WTC11 (cell line): ENCODE measurements around the gene FBXO41. TPM values are rescaled to one million over a fixed set of nuclear protein-coding genes. Genes with fewer than 3 reads are reported as not detected.
A peak's percentile ranks its signal among the peaks of the same experiment; 100 is the strongest.

Source experiments
- ATAC-seq: fragments of 200-7000 bp; cut with Tn5 transposase; 2 replicates; pipeline ENCODE4 v1.10.0; 2021; ENCODE audit warnings: mild to moderate bottlenecking, moderate library complexity
- CTCF ChIA-PET: fragments of 300-600 bp; sonication (Branson Sonifier 250); formaldehyde crosslinking; loops from one replicate; lab custom pipeline; 2021; ENCODE audit warnings: antibody characterized with exemption; lab: Charles Lee
- POLR2A ChIA-PET: fragments of 350-600 bp; sonication (Branson Sonifier 250); formaldehyde crosslinking; loops from one replicate; lab custom pipeline; 2021; ENCODE audit warnings: antibody characterized with exemption; lab: Charles Lee
- DNase-seq: peaks from one replicate; pipeline ENCODE4 v3.0.0; 2021; ENCODE audit warnings: low spot score
- H3K27ac Mint-ChIP-seq: 2 replicates; pipeline ENCODE4 v1.8.0; 2021; ENCODE audit warnings: mixed read lengths
- H3K27me3 Mint-ChIP-seq: 2 replicates; pipeline ENCODE4 v1.8.0; 2021; ENCODE audit warnings: low read depth, mild to moderate bottlenecking, moderate library complexity, mixed read lengths
- H3K36me3 Mint-ChIP-seq: 2 replicates; pipeline ENCODE4 v1.8.0; 2021; ENCODE audit warnings: mixed read lengths
- H3K4me1 Mint-ChIP-seq: 2 replicates; pipeline ENCODE4 v1.8.0; 2022; ENCODE audit warnings: mixed read lengths
- H3K4me3 Mint-ChIP-seq: 2 replicates; pipeline ENCODE4 v1.8.0; 2021; ENCODE audit warnings: mild to moderate bottlenecking, moderate library complexity, mixed read lengths
- H3K9me3 Mint-ChIP-seq: 2 replicates; pipeline ENCODE4 v1.8.0; 2021; ENCODE audit warnings: mixed read lengths
- ELF4 ChIP-seq: sonication (generic); formaldehyde crosslinking; IDR thresholded peaks from 2 replicates; pipeline ENCODE4 v1.8.1; 2022; ENCODE audit warnings: low read depth, mild to moderate bottlenecking, moderate library complexity, missing genetic modification reagents
- FOXP1 ChIP-seq: sonication (generic); formaldehyde crosslinking; IDR thresholded peaks from 2 replicates; pipeline ENCODE4 v1.8.0; 2022; ENCODE audit warnings: missing genetic modification reagents, mild to moderate bottlenecking, moderate library complexity, borderline replicate concordance
- GABPB1 ChIP-seq: sonication (generic); formaldehyde crosslinking; IDR thresholded peaks from 2 replicates; pipeline ENCODE4 v1.8.1; 2023; ENCODE audit warnings: mild to moderate bottlenecking, missing genetic modification reagents
- HMGXB4 ChIP-seq: sonication (generic); formaldehyde crosslinking; IDR thresholded peaks from 2 replicates; pipeline ENCODE4 v1.8.1; 2023; ENCODE audit warnings: mild to moderate bottlenecking, moderate library complexity, missing genetic modification reagents
- RELA ChIP-seq: sonication (generic); formaldehyde crosslinking; IDR thresholded peaks from 2 replicates; pipeline ENCODE4 v1.8.1; 2022; ENCODE audit warnings: missing genetic modification reagents, mild to moderate bottlenecking, borderline replicate concordance
- TEAD1 ChIP-seq: sonication (generic); formaldehyde crosslinking; IDR thresholded peaks from 2 replicates; pipeline ENCODE4 v1.8.0; 2022; ENCODE audit warnings: mild to moderate bottlenecking, missing genetic modification reagents
- TEAD4 ChIP-seq: sonication (generic); formaldehyde crosslinking; IDR thresholded peaks from 2 replicates; pipeline ENCODE4 v1.8.0; 2022; ENCODE audit warnings: mild to moderate bottlenecking, missing genetic modification reagents
- ZBTB21 ChIP-seq: sonication (generic); formaldehyde crosslinking; IDR thresholded peaks from 2 replicates; pipeline ENCODE4 v1.8.1; 2023; ENCODE audit warnings: mild to moderate bottlenecking, missing genetic modification reagents, borderline replicate concordance
- ZNF121 ChIP-seq: sonication (generic); formaldehyde crosslinking; IDR thresholded peaks from 2 replicates; pipeline ENCODE4 v1.8.0; 2023; ENCODE audit warnings: missing genetic modification reagents
- total RNA-seq: library from RNA; stranded (reverse); gene quantifications from 3 replicates; pipeline ENCODE4 v1.2.3, GENCODE V29; 2021
- TF ChIP-seq, protein P1 (sequence below): sonication (generic); formaldehyde crosslinking; IDR thresholded peaks from 2 replicates; pipeline ENCODE4 v1.8.0; 2023; ENCODE audit warnings: missing genetic modification reagents, mild to moderate bottlenecking, borderline replicate concordance

Gene FBXO41
- total RNA-seq, 1 experiment from 2014 or later: 19.2 TPM

GRCh38 chr2:73283545-73284295 is 558 bp downstream of the FBXO41 start:
- ATAC-seq (peak; percentile 25), DNase-seq (peak; percentile 50)
- POLR2A ChIA-PET: interaction anchor here (0.6 kb wide), 1 partner anchor 7 kb away, joined by 3 read pairs; no protein-coding TSS in a partner anchor
- no peak for TF ChIP-seq TEAD4
- TF ChIP-seq HMGXB4 (CRISPR knock-in tag): peak; percentile 45; the same call in 1 of the 2 replicates
- TF ChIP-seq ZNF121 (CRISPR knock-in tag): peak; percentile 97
- TF ChIP-seq FOXP1 (CRISPR knock-in tag): peak; percentile 47; the same call in 1 of the 2 replicates
- TF ChIP-seq TEAD1: peak; percentile 41; the same call in 1 of the 2 replicates
- H3K27me3 Mint-ChIP-seq: peaks cover 39% of the 10 kb centered on the region
- H3K9me3 Mint-ChIP-seq: no peaks in the 10 kb centered on the region
- H3K4me1 Mint-ChIP-seq: peaks cover 24% of the 10 kb centered on the region
- peak overlapping the region; percentile 50; the same call in 1 of the 2 replicates for H3K27ac Mint-ChIP-seq
- H3K4me3 Mint-ChIP-seq: peak overlapping the region; percentile 78
- H3K36me3 Mint-ChIP-seq: no peaks in the 10 kb centered on the region
- CTCF ChIA-PET: interaction anchor here (0.9 to 2.2 kb wide), 9 partner anchors 8 to 102 kb away, joined by 3 to 20 read pairs (median 5); partner anchors contain the start of genes ALMS1 and EGR4

- Mint-ChIP-seq H3K9me3 (no peaks in the 10 kb centered on the region), H3K4me3 (peak overlapping the region; percentile 78), H3K27me3 (peaks cover 32% of the 10 kb centered on the region), H3K27ac (peak overlapping the region; percentile 50; the same call in 1 of the 2 replicates), H3K4me1 (peaks cover 24% of the 10 kb centered on the region), H3K36me3 (no peaks in the 10 kb centered on the region)
- ChIA-PET CTCF (interaction anchor here (0.9 to 2.2 kb wide), 4 partner anchors 9 to 77 kb away, joined by 3 to 20 read pairs (median 5); partner anchors contain the start of gene EGR4), POLR2A (interaction anchor here (0.6 kb wide), 1 partner anchor 8 kb away, joined by 3 read pairs; no protein-coding TSS in a partner anchor)
- DNase-seq (no peak), ATAC-seq (peak; percentile 2)
- TF ChIP-seq, protein P1, sequence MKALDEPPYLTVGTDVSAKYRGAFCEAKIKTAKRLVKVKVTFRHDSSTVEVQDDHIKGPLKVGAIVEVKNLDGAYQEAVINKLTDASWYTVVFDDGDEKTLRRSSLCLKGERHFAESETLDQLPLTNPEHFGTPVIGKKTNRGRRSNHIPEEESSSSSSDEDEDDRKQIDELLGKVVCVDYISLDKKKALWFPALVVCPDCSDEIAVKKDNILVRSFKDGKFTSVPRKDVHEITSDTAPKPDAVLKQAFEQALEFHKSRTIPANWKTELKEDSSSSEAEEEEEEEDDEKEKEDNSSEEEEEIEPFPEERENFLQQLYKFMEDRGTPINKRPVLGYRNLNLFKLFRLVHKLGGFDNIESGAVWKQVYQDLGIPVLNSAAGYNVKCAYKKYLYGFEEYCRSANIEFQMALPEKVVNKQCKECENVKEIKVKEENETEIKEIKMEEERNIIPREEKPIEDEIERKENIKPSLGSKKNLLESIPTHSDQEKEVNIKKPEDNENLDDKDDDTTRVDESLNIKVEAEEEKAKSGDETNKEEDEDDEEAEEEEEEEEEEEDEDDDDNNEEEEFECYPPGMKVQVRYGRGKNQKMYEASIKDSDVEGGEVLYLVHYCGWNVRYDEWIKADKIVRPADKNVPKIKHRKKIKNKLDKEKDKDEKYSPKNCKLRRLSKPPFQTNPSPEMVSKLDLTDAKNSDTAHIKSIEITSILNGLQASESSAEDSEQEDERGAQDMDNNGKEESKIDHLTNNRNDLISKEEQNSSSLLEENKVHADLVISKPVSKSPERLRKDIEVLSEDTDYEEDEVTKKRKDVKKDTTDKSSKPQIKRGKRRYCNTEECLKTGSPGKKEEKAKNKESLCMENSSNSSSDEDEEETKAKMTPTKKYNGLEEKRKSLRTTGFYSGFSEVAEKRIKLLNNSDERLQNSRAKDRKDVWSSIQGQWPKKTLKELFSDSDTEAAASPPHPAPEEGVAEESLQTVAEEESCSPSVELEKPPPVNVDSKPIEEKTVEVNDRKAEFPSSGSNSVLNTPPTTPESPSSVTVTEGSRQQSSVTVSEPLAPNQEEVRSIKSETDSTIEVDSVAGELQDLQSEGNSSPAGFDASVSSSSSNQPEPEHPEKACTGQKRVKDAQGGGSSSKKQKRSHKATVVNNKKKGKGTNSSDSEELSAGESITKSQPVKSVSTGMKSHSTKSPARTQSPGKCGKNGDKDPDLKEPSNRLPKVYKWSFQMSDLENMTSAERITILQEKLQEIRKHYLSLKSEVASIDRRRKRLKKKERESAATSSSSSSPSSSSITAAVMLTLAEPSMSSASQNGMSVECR (CRISPR knock-in tag): 0 out of 2 replicates have a peak, but pooled peaks have one; percentile 31
- TF ChIP-seq RELA (CRISPR knock-in tag) (0 out of 2 replicates have a peak, but pooled peaks have one; percentile 63), GABPB1 (0 out of 2 replicates have a peak, but pooled peaks have one; percentile 24), ZBTB21 (CRISPR knock-in tag) (no peak)
These were observed 1.2 kb downstream of the FBXO41 start for GRCh38 chr2:73282924-73283544.

- no peak overlapping the region for H3K4me3 Mint-ChIP-seq
- ChIA-PET POLR2A (no interaction called here), CTCF (interaction anchor here (2.1 to 2.2 kb wide), 2 partner anchors 11 to 12 kb away, joined by 9 to 20 read pairs; partner anchors contain the start of gene EGR4)
- H3K9me3 Mint-ChIP-seq: no peaks in the 10 kb centered on the region
- peaks cover 24% of the 10 kb centered on the region for H3K4me1 Mint-ChIP-seq
- DNase-seq: no peak
- ATAC-seq: no peak
- H3K36me3 Mint-ChIP-seq: peaks cover 6% of the 10 kb centered on the region; the same call in 1 of the 2 replicates
- H3K27me3 Mint-ChIP-seq: peaks cover 14% of the 10 kb centered on the region
- no peak overlapping the region for H3K27ac Mint-ChIP-seq
- no peak for TF ChIP-seq ELF4
- TF ChIP-seq TEAD4: no peak
These were observed 3.0 kb downstream of the FBXO41 start for GRCh38 chr2:73281244-73281643.
